ENCODE data around the gene SLC36A3. TPM values are rescaled to one million over a fixed set of nuclear protein-coding genes. Genes with fewer than 3 reads are reported as not detected.

Gene SLC36A3
- polyA plus RNA-seq, result not detected
- long read RNA-seq, donor 1, result 0 reads
- long read RNA-seq, donor 2, result 0 reads
- long read RNA-seq, donor 3, result 0 reads
- long read RNA-seq, donor 4, result 0 reads
- long read RNA-seq, donor 5, result 0 reads
- long read RNA-seq, donor 6, result 0 reads
- long read RNA-seq, donor 7, result 0 reads
- long read RNA-seq, donor 8, result 0 reads
- long read RNA-seq, donor 9, result 0 reads
- long read RNA-seq, donor 10, result 0 reads

- Histone ChIP-seq H3K4me1 (ENCODE audit: control insufficient read depth in 3 of 3, insufficient read depth in 2 of 3, low read depth in 1 of 3, low read length in 2 of 3) (no peaks in the 10 kb centered on the region), H3K27ac (ENCODE audit: low read depth in 1 of 3, low read length in 2 of 3) (no peak within 1 kb of the TSS), H3K9me3 (ENCODE audit: control insufficient read depth in 2 of 2, insufficient read depth in 1 of 2, low read depth in 1 of 2, low read length in 1 of 2) (no peaks in the 10 kb centered on the region), H3K27me3 (ENCODE audit: control insufficient read depth in 3 of 3, insufficient read depth in 3 of 3, low read length in 3 of 3) (peaks cover 0 to 17% (median 0%) of the 10 kb centered on the region in 3 donors), H3K36me3 (ENCODE audit: control insufficient read depth in 3 of 3, insufficient read depth in 2 of 3, low read depth in 1 of 3, low read length in 3 of 3) (no peaks in the 10 kb centered on the region), H3K4me3 (ENCODE audit: low read depth in 1 of 3, low read length in 3 of 3) (no peak within 1 kb of the TSS)
- 69 to 73% (median 73%) methylated on average over 2 of the region's 2 CpGs for WGBS, 3 donors
- no peak for FAIRE-seq
- no peak for DNase-seq
These were observed at the start of gene SLC36A3 for GRCh38 chr5:151303666-151304065. TSS of gene SLC36A3 (minus strand) at chr5:151303766. CDS start at chr5:151303354, 412 bp downstream.

- no peak overlapping the region for H3K27ac ChIP-seq (ENCODE audit: low read depth in 1 of 3, low read length in 2 of 3)
- FAIRE-seq (no peak), DNase-seq (no peak)
- no peak overlapping the region for H3K4me3 ChIP-seq (ENCODE audit: low read depth in 1 of 3, low read length in 3 of 3)
- H3K4me1 ChIP-seq (ENCODE audit: control insufficient read depth in 3 of 3, insufficient read depth in 2 of 3, low read depth in 1 of 3, low read length in 2 of 3), result no peaks in the 10 kb centered on the region
- WGBS, 3 donors, result 84 to 98% (median 95%) methylated on average over 1 of the region's 1 CpG
- H3K9me3 ChIP-seq (ENCODE audit: control insufficient read depth in 2 of 2, insufficient read depth in 1 of 2, low read depth in 1 of 2, low read length in 1 of 2), result no peaks in the 10 kb centered on the region
- no peaks in the 10 kb centered on the region for H3K36me3 ChIP-seq (ENCODE audit: control insufficient read depth in 3 of 3, insufficient read depth in 2 of 3, low read depth in 1 of 3, low read length in 3 of 3)
- peaks cover 0 to 18% (median 3%) of the 10 kb centered on the region in 3 donors for H3K27me3 ChIP-seq (ENCODE audit: control insufficient read depth in 3 of 3, insufficient read depth in 3 of 3, low read length in 3 of 3)
These were observed 48.1 kb upstream of the SLC36A3 start for GRCh38 chr5:151351671-151352070.

- no peaks in the 10 kb centered on the region for H3K36me3 ChIP-seq (ENCODE audit: control insufficient read depth in 3 of 3, insufficient read depth in 2 of 3, low read depth in 1 of 3, low read length in 3 of 3)
- no peaks in the 10 kb centered on the region for H3K9me3 ChIP-seq (ENCODE audit: control insufficient read depth in 2 of 2, insufficient read depth in 1 of 2, low read depth in 1 of 2, low read length in 1 of 2)
- DNase-seq, result no peak
- FAIRE-seq, result no peak
- 36 to 42% (median 42%) methylated on average over 6 of the region's 6 CpGs for WGBS, 3 donors
- H3K4me1 ChIP-seq (ENCODE audit: control insufficient read depth in 3 of 3, insufficient read depth in 2 of 3, low read depth in 1 of 3, low read length in 2 of 3), result no peaks in the 10 kb centered on the region
- H3K27ac ChIP-seq (ENCODE audit: low read depth in 1 of 3, low read length in 2 of 3), result no peak overlapping the region
- H3K27me3 ChIP-seq (ENCODE audit: control insufficient read depth in 3 of 3, insufficient read depth in 3 of 3, low read length in 3 of 3), result peaks cover 0 to 30% (median 9%) of the 10 kb centered on the region in 3 donors
- no peak overlapping the region for H3K4me3 ChIP-seq (ENCODE audit: low read depth in 1 of 3, low read length in 3 of 3)
These were observed 45.2 kb upstream of the SLC36A3 start for GRCh38 chr5:151348789-151349188.

GRCh38 chr5:151347369-151347768, 43.8 kb upstream of the SLC36A3 start, which contains the start of gene SLC36A2:
TSS of gene SLC36A2 (minus strand) at chr5:151347559. CDS start at chr5:151347460, 99 bp downstream.
- Histone ChIP-seq H3K27me3 (ENCODE audit: control insufficient read depth in 3 of 3, insufficient read depth in 3 of 3, low read length in 3 of 3) (peaks cover 0 to 30% (median 9%) of the 10 kb centered on the region in 3 donors), H3K9me3 (ENCODE audit: control insufficient read depth in 2 of 2, insufficient read depth in 1 of 2, low read depth in 1 of 2, low read length in 1 of 2) (no peaks in the 10 kb centered on the region), H3K4me1 (ENCODE audit: control insufficient read depth in 3 of 3, insufficient read depth in 2 of 3, low read depth in 1 of 3, low read length in 2 of 3) (no peaks in the 10 kb centered on the region), H3K36me3 (ENCODE audit: control insufficient read depth in 3 of 3, insufficient read depth in 2 of 3, low read depth in 1 of 3, low read length in 3 of 3) (no peaks in the 10 kb centered on the region), H3K27ac (ENCODE audit: low read depth in 1 of 3, low read length in 2 of 3) (no peak within 1 kb of the TSS), H3K4me3 (ENCODE audit: low read depth in 1 of 3, low read length in 3 of 3) (no peak within 1 kb of the TSS)
- FAIRE-seq (no peak), DNase-seq (no peak)
- 54 to 71% (median 68%) methylated on average over 6 to 8 of the region's 8 CpGs for WGBS, 3 donors

GRCh38 chr5:151345808-151346478, 42.4 kb upstream of the SLC36A3 start:
- Histone ChIP-seq H3K9me3 (ENCODE audit: control insufficient read depth in 2 of 2, insufficient read depth in 1 of 2, low read depth in 1 of 2, low read length in 1 of 2) (peaks cover 0 to 3% of the 10 kb centered on the region in 2 donors), H3K36me3 (ENCODE audit: control insufficient read depth in 3 of 3, insufficient read depth in 2 of 3, low read depth in 1 of 3, low read length in 3 of 3) (no peaks in the 10 kb centered on the region), H3K27me3 (ENCODE audit: control insufficient read depth in 3 of 3, insufficient read depth in 3 of 3, low read length in 3 of 3) (peaks cover 0 to 32% (median 9%) of the 10 kb centered on the region in 3 donors), H3K27ac (ENCODE audit: low read depth in 1 of 3, low read length in 2 of 3) (no peak overlapping the region), H3K4me1 (ENCODE audit: control insufficient read depth in 3 of 3, insufficient read depth in 2 of 3, low read depth in 1 of 3, low read length in 2 of 3) (no peaks in the 10 kb centered on the region), H3K4me3 (ENCODE audit: low read depth in 1 of 3, low read length in 3 of 3) (no peak overlapping the region)
- no peak for FAIRE-seq
- WGBS, 3 donors, result 38 to 51% (median 41%) methylated on average over 8 of the region's 8 CpGs
- no peak for DNase-seq

- Histone ChIP-seq H3K9me3 (ENCODE audit: control insufficient read depth in 2 of 2, insufficient read depth in 1 of 2, low read depth in 1 of 2, low read length in 1 of 2) (peaks cover 0 to 3% of the 10 kb centered on the region in 2 donors), H3K27me3 (ENCODE audit: control insufficient read depth in 3 of 3, insufficient read depth in 3 of 3, low read length in 3 of 3) (peaks cover 0 to 32% (median 9%) of the 10 kb centered on the region in 3 donors), H3K27ac (ENCODE audit: low read depth in 1 of 3, low read length in 2 of 3) (no peak overlapping the region), H3K4me1 (ENCODE audit: control insufficient read depth in 3 of 3, insufficient read depth in 2 of 3, low read depth in 1 of 3, low read length in 2 of 3) (no peaks in the 10 kb centered on the region), H3K4me3 (ENCODE audit: low read depth in 1 of 3, low read length in 3 of 3) (no peak overlapping the region), H3K36me3 (ENCODE audit: control insufficient read depth in 3 of 3, insufficient read depth in 2 of 3, low read depth in 1 of 3, low read length in 3 of 3) (no peaks in the 10 kb centered on the region)
- FAIRE-seq (no peak), DNase-seq (no peak)
- WGBS, 3 donors, result 33 to 40% (median 39%) methylated on average over 11 of the region's 11 CpGs
These were observed 41.7 kb upstream of the SLC36A3 start for GRCh38 chr5:151345187-151345807.

- no peaks in the 10 kb centered on the region for H3K36me3 ChIP-seq (ENCODE audit: control insufficient read depth in 3 of 3, insufficient read depth in 2 of 3, low read depth in 1 of 3, low read length in 3 of 3)
- no peak overlapping the region for H3K4me3 ChIP-seq (ENCODE audit: low read depth in 1 of 3, low read length in 3 of 3)
- H3K4me1 ChIP-seq (ENCODE audit: control insufficient read depth in 3 of 3, insufficient read depth in 2 of 3, low read depth in 1 of 3, low read length in 2 of 3), result no peaks in the 10 kb centered on the region
- H3K27me3 ChIP-seq (ENCODE audit: control insufficient read depth in 3 of 3, insufficient read depth in 3 of 3, low read length in 3 of 3), result peaks cover 0 to 31% (median 6%) of the 10 kb centered on the region in 3 donors
- WGBS, 3 donors, result 80 to 92% (median 87%) methylated on average over 7 of the region's 7 CpGs
- peaks cover 0 to 3% of the 10 kb centered on the region in 2 donors for H3K9me3 ChIP-seq (ENCODE audit: control insufficient read depth in 2 of 2, insufficient read depth in 1 of 2, low read depth in 1 of 2, low read length in 1 of 2)
- no peak overlapping the region for H3K27ac ChIP-seq (ENCODE audit: low read depth in 1 of 3, low read length in 2 of 3)
- FAIRE-seq (no peak), DNase-seq (no peak)
These were observed 40.5 kb upstream of the SLC36A3 start for GRCh38 chr5:151344088-151344487.

GRCh38 chr5:151340004-151340403, 36.4 kb upstream of the SLC36A3 start:
- peaks cover 0 to 8% (median 8%) of the 10 kb centered on the region in 3 donors for H3K27me3 ChIP-seq (ENCODE audit: control insufficient read depth in 3 of 3, insufficient read depth in 3 of 3, low read length in 3 of 3)
- no peak overlapping the region for H3K27ac ChIP-seq (ENCODE audit: low read depth in 1 of 3, low read length in 2 of 3)
- peaks cover 0 to 3% of the 10 kb centered on the region in 2 donors for H3K9me3 ChIP-seq (ENCODE audit: control insufficient read depth in 2 of 2, insufficient read depth in 1 of 2, low read depth in 1 of 2, low read length in 1 of 2)
- no peaks in the 10 kb centered on the region for H3K36me3 ChIP-seq (ENCODE audit: control insufficient read depth in 3 of 3, insufficient read depth in 2 of 3, low read depth in 1 of 3, low read length in 3 of 3)
- no peak overlapping the region for H3K4me3 ChIP-seq (ENCODE audit: low read depth in 1 of 3, low read length in 3 of 3)
- WGBS, 3 donors, result 70 to 83% (median 75%) methylated on average over 3 of the region's 3 CpGs
- DNase-seq (no peak), FAIRE-seq (no peak)
- H3K4me1 ChIP-seq (ENCODE audit: control insufficient read depth in 3 of 3, insufficient read depth in 2 of 3, low read depth in 1 of 3, low read length in 2 of 3), result no peaks in the 10 kb centered on the region

Data from small intestine (tissue), 16 donors.